ENCODE measurements around the gene RAB8B. TPM values are rescaled to one million over a fixed set of nuclear protein-coding genes. Genes with fewer than 3 reads are reported as not detected.

Gene RAB8B
- total RNA-seq, 1 experiment from 2014 or later: 33.8 TPM

DNA sequence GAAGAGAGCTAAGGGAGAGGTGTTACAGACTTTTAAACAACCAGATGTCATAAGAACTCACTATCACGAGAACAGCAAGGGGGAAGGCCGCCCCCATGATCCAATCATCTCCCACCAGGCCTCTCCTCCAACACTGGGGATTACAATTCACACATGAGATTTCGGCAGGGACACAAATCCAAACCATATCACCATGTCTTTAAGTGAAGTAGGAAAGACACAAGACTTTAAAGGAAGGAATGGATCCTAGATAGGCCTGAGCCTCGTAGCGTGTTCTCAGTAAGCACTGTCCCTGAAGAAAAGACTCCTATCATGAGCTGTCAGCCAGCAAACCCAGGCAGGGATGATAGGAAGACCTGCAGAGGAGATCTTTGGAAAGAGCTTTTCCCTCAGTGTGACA lies 17.0 kb upstream of the RAB8B start:
- no peak overlapping the region for H3K23ac ChIP-seq (ENCODE audit: insufficient read length, low read depth, low read length)
- H3K4ac ChIP-seq (ENCODE audit: low read depth, low read length): no peak overlapping the region
- no peak overlapping the region for H4K8ac ChIP-seq (replicated peaks; ENCODE audit: insufficient read length, low read depth, low read length)
- no peak overlapping the region for H4K5ac ChIP-seq (ENCODE audit: insufficient read length, low read depth, low read length)
- peak overlapping the region in 1 of 3 experiments; percentile 16; a peak in 1 of 7 replicates for H3K27ac Mint-ChIP-seq
- H3K4me1 Mint-ChIP-seq: peaks cover 6 to 14% of the 10 kb centered on the region in 2 experiments
- no CpG with 5 or more reads among the region's 5 CpGs for WGBS (ENCODE audit: extremely low coverage, insufficient read length, low lambda C conversion rate)
- H2AFZ ChIP-seq (ENCODE audit: low read length): no peak overlapping the region
- no peaks in the 10 kb centered on the region for H3K27me3 ChIP-seq (ENCODE audit: insufficient read depth, low read length)
- H3K56ac ChIP-seq (ENCODE audit: insufficient read length, low read depth, low read length): no peak overlapping the region
- H2BK20ac ChIP-seq (ENCODE audit: low read depth, low read length, poor library complexity, severe bottlenecking): no peak overlapping the region
- H3K9me3 Mint-ChIP-seq: no peaks in the 10 kb centered on the region
- H2BK5ac ChIP-seq (ENCODE audit: insufficient read length, low read length): no peak overlapping the region
- H4K20me1 ChIP-seq (ENCODE audit: control insufficient read depth, insufficient read depth, insufficient read length): no peaks in the 10 kb centered on the region
- H4K91ac ChIP-seq (ENCODE audit: insufficient read length, low read depth, low read length): no peak overlapping the region
- no peaks in the 10 kb centered on the region for H3K4me1 ChIP-seq (ENCODE audit: insufficient read depth, low read length)
- H3K14ac ChIP-seq (ENCODE audit: insufficient read depth, low read length): no peak overlapping the region
- no peak overlapping the region for H3K9ac ChIP-seq (ENCODE audit: extremely low read depth, insufficient read length, low read length)
- H3K36me3 Mint-ChIP-seq (ENCODE audit: insufficient read depth in 1 of 3, low read depth in 3 of 3): no peaks in the 10 kb centered on the region
- no peaks in the 10 kb centered on the region for H3K79me1 ChIP-seq (ENCODE audit: insufficient read depth, low read depth, low read length, poor library complexity, severe bottlenecking)
- H2BK12ac ChIP-seq (ENCODE audit: insufficient read length, low read depth, low read length): no peak overlapping the region
- H3K4me3 Mint-ChIP-seq: no peak overlapping the region
- TF ChIP-seq, protein P1, sequence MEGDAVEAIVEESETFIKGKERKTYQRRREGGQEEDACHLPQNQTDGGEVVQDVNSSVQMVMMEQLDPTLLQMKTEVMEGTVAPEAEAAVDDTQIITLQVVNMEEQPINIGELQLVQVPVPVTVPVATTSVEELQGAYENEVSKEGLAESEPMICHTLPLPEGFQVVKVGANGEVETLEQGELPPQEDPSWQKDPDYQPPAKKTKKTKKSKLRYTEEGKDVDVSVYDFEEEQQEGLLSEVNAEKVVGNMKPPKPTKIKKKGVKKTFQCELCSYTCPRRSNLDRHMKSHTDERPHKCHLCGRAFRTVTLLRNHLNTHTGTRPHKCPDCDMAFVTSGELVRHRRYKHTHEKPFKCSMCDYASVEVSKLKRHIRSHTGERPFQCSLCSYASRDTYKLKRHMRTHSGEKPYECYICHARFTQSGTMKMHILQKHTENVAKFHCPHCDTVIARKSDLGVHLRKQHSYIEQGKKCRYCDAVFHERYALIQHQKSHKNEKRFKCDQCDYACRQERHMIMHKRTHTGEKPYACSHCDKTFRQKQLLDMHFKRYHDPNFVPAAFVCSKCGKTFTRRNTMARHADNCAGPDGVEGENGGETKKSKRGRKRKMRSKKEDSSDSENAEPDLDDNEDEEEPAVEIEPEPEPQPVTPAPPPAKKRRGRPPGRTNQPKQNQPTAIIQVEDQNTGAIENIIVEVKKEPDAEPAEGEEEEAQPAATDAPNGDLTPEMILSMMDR (conservative IDR thresholded peaks at IDR 0.05): no peak
- DNase-seq: no peak
- H3K23me2 ChIP-seq (ENCODE audit: insufficient read length, low read depth, low read length, poor library complexity, severe bottlenecking): no peaks in the 10 kb centered on the region
- no peaks in the 10 kb centered on the region; the same call in 1 of the 2 replicates for H3K27me3 Mint-ChIP-seq (ENCODE audit: low read depth)
- H3T11ph ChIP-seq (ENCODE audit: low read length): no peak overlapping the region
- H2BK15ac ChIP-seq (ENCODE audit: low read depth, low read length): no peak overlapping the region
- H3K18ac ChIP-seq (ENCODE audit: insufficient read length, low read depth, low read length): no peak overlapping the region
- no peaks in the 10 kb centered on the region for H3K9me3 ChIP-seq (ENCODE audit: control insufficient read depth, low read depth, low read length)
- no peak overlapping the region for H3K4me2 ChIP-seq (ENCODE audit: insufficient read depth, insufficient read length, low read length)
- H2BK120ac ChIP-seq (ENCODE audit: low read depth, low read length, poor library complexity, severe bottlenecking): no peak overlapping the region
- no peak overlapping the region for H3K27ac ChIP-seq (ENCODE audit: insufficient read length, low read depth, low read length)
- H2AK5ac ChIP-seq (ENCODE audit: insufficient read length, low read length): no peak overlapping the region
- H3K79me2 ChIP-seq (ENCODE audit: insufficient read depth, low read length): no peaks in the 10 kb centered on the region

All from H9 (cell line).